HEK293T (cell line): ENCODE data around the gene PEX26.
"Not testable (repeated sequence)": the region's sequence is repeated elsewhere in the genome, so short reads cannot be mapped to it uniquely, and the experiment has no call there.

ENCODE experiments used
- CTCF ChIA-PET: fragments of 350-600 bp; formaldehyde crosslinking; extraction: SDS; loops from one replicate; lab custom pipeline; 2021; ENCODE audit warnings: antibody characterized with exemption, inconsistent platforms; lab: Yijun Ruan, JAX
- POLR2A ChIA-PET: fragments of 350-600 bp; formaldehyde crosslinking; extraction: SDS; loops from one replicate; lab custom pipeline; 2020; ENCODE audit warnings: antibody characterized with exemption, inconsistent platforms; lab: Yijun Ruan, JAX
- DNase-seq: peaks from one replicate; pipeline ENCODE4 v3.0.0; 2012; ENCODE audit warnings: mixed read lengths; ENCODE audit errors: extremely low spot score
- ARNT ChIP-seq: fragments of 450-650 bp; IDR thresholded peaks from 2 replicates; pipeline ENCODE4 v1.6.1; 2017; ENCODE audit warnings: mild to moderate bottlenecking
- BHLHE40 ChIP-seq: fragments of 450-650 bp; IDR thresholded peaks from 2 replicates; pipeline ENCODE4 v1.6.1; 2016; ENCODE audit warnings: mild to moderate bottlenecking, moderate library complexity, borderline replicate concordance
- CTBP1 ChIP-seq: fragments of 450-650 bp; IDR thresholded peaks from 2 replicates; pipeline ENCODE4 v1.6.1; 2016; ENCODE audit warnings: borderline replicate concordance
- ELF4 ChIP-seq: fragments of 450-650 bp; IDR thresholded peaks from 2 replicates; pipeline ENCODE4 v1.6.1; 2017; ENCODE audit warnings: antibody characterized with exemption
- FOXA1 ChIP-seq: fragments of 450-650 bp; IDR thresholded peaks from 2 replicates; pipeline ENCODE4 v1.6.1; 2016; ENCODE audit warnings: mild to moderate bottlenecking
- FOXK2 ChIP-seq: fragments of 450-650 bp; IDR thresholded peaks from 2 replicates; pipeline ENCODE4 v1.6.1; 2016; ENCODE audit warnings: mild to moderate bottlenecking
- FOXM1 ChIP-seq: fragments of 450-650 bp; IDR thresholded peaks from 2 replicates; pipeline ENCODE4 v1.6.1; 2017; ENCODE audit warnings: mild to moderate bottlenecking, borderline replicate concordance
- HDGF ChIP-seq: fragments of 450-650 bp; IDR thresholded peaks from 2 replicates; pipeline ENCODE4 v1.6.1; 2017; ENCODE audit warnings: antibody characterized with exemption, borderline replicate concordance
- L3MBTL2 ChIP-seq: fragments of 450-650 bp; conservative IDR thresholded peaks from 2 replicates; pipeline ENCODE4 v1.6.1; 2016; ENCODE audit warnings: mild to moderate bottlenecking
- LEF1 ChIP-seq: fragments of 450-650 bp; IDR thresholded peaks from 2 replicates; pipeline ENCODE4 v1.6.1; 2017; ENCODE audit warnings: mild to moderate bottlenecking, borderline replicate concordance
- NFRKB ChIP-seq: fragments of 450-650 bp; IDR thresholded peaks from 2 replicates; pipeline ENCODE4 v1.6.1; 2016; ENCODE audit warnings: mild to moderate bottlenecking, moderate library complexity
- PKNOX1 ChIP-seq: fragments of 450-650 bp; IDR thresholded peaks from 2 replicates; pipeline ENCODE4 v1.6.1; 2016
- SP1 ChIP-seq: fragments of 450-650 bp; IDR thresholded peaks from 2 replicates; pipeline ENCODE4 v1.6.1; 2017
- SUZ12 ChIP-seq: fragments of 450-650 bp; IDR thresholded peaks from 2 replicates; pipeline ENCODE4 v1.6.1; 2016; ENCODE audit warnings: mild to moderate bottlenecking
- TARDBP ChIP-seq: fragments of 450-650 bp; IDR thresholded peaks from 2 replicates; pipeline ENCODE4 v1.6.1; 2016
- ZNF384 ChIP-seq: fragments of 450-650 bp; IDR thresholded peaks from 2 replicates; pipeline ENCODE4 v1.6.1; 2016

Gene PEX26

GRCh38 chr22:18130018-18130417 is 52.2 kb downstream of the PEX26 start:
- POLR2A ChIA-PET, result no interaction called here

GRCh38 chr22:18130699-18131429 is 53.1 kb downstream of the PEX26 start:
- CTCF ChIA-PET, result no interaction called here
- DNase-seq, result no peak
- TF ChIP-seq SP1 (no peak), ZNF384 (no peak)
- POLR2A ChIA-PET, result no interaction called here

More at GRCh38 chr22:18130018-18130417, 52.2 kb downstream of the PEX26 start:
- CTCF ChIA-PET, result no interaction called here
- DNase-seq, result no peak
- TF ChIP-seq SUZ12 (no peak), L3MBTL2 (no peak), HDGF (no peak), NFRKB (no peak), PKNOX1 (no peak), LEF1 (no peak), FOXK2 (no peak), ZNF384 (no peak), ARNT (no peak), FOXM1 (no peak), SP1 (no peak), CTBP1 (no peak)

GRCh38 chr22:18133452-18133851 is 55.7 kb downstream of the PEX26 start:
- no peak for TF ChIP-seq NFRKB
- no peak for TF ChIP-seq SUZ12
- no peak for TF ChIP-seq SP1
- TF ChIP-seq L3MBTL2, result no peak
- TF ChIP-seq ELF4, result no peak
- no peak for TF ChIP-seq HDGF
- TF ChIP-seq ARNT, result no peak
- no peak for TF ChIP-seq FOXM1
- CTCF ChIA-PET, result no interaction called here
- POLR2A ChIA-PET, result no interaction called here
- DNase-seq, result no peak

- TF ChIP-seq FOXM1 (no peak), ELF4 (no peak), SP1 (no peak), PKNOX1 (no peak), LEF1 (no peak), BHLHE40 (no peak), HDGF (no peak), CTBP1 (no peak), NFRKB (no peak), ZNF384 (no peak), TARDBP (no peak)
- CTCF ChIA-PET, result no interaction called here
- DNase-seq, result no peak
- POLR2A ChIA-PET, result interaction anchor here (1.1 kb wide), 1 partner anchor 13 kb away, joined by 3 read pairs; the partner anchor contains the start of gene USP18
Observed at GRCh38 chr22:18136563-18137320, 59.0 kb downstream of the PEX26 start.

- CTCF ChIA-PET, result interaction anchor here (0.8 kb wide), 1 partner anchor 65 kb away, joined by 3 read pairs; no protein-coding TSS in a partner anchor
- POLR2A ChIA-PET, result interaction anchor here (1.4 kb wide), 1 partner anchor 9 kb away, joined by 9 read pairs; the partner anchor contains the start of gene USP18
- DNase-seq, result not testable (repeated sequence)
Observed at GRCh38 chr22:18141004-18141403, 63.2 kb downstream of the PEX26 start.

GRCh38 chr22:18144105-18144504 is 66.3 kb downstream of the PEX26 start:
- ChIA-PET POLR2A (no interaction called here), CTCF (no interaction called here)
- TF ChIP-seq CTBP1 (no peak), FOXA1 (no peak), SUZ12 (no peak), NFRKB (no peak), FOXM1 (no peak), PKNOX1 (no peak), ZNF384 (no peak), LEF1 (no peak)
- DNase-seq, result no peak
